ENCODE measurements around the gene MED23. TPM values are rescaled to one million over a fixed set of nuclear protein-coding genes. Genes with fewer than 3 reads are reported as not detected.

Gene MED23
- total RNA-seq, 1 donor from 2014 or later, result 38.8 TPM

DNA sequence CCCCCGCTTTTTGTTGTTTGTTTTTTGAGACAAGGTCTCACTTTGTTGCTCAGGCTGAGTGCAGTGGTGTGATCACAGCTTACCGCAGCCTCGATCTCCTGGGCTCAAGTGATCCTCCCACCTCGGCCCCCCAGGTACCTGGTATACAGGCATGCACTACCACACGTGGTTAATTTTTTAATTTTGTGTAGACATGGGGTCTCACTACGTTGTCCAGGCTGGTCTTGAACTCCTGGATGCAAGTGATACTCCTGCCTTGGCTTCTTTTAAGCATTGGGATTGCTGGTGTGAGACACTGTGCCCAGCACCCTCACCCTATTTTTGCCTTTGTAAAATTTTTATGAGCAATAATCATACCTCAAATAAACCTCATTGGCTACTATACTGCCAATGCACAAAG, 14.5 kb upstream of the MED23 start:
- intact Hi-C loops (cut with micrococcal nuclease), result no loop called here

DNA sequence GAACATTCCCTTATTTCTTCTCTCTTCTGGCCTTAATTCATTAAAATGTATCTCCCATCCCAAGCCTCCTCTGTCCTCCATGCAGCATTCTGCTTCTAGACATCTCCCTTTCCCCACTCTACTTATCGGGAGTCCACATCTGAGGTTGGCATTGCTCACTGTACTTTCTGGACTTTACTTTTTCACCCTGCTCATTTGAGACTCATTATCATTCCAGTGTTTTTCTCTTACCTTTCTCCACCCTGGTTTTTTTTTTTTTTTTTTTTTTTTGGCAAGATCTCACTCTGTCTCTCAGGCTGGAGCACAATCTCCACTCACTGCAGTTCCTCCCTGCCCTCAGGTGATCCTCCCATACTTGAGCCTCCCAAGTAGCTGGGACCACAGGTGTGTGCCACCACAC, 13.5 kb upstream of the MED23 start:
- intact Hi-C loops (cut with micrococcal nuclease), result no loop called here

DNA sequence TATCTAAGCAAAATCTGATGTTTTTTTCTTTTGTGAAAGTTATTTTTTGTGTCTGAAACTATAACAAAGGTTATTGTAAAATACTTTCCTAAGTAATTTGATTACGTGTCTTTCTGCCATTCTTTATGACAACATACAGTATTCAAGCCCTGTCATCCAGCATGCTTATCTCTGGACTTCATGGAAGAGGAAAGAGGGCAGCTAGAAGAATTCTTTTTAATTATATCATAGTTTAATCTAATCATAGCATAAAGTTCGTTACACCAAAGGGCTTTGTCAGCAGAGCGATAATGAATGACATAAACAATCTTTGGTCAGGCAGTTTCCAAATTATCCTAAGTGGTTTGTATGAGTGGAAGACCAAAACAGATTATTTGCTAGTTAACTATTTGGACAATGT, 12.5 kb upstream of the MED23 start:
- intact Hi-C loops (cut with micrococcal nuclease), result no loop called here

DNA sequence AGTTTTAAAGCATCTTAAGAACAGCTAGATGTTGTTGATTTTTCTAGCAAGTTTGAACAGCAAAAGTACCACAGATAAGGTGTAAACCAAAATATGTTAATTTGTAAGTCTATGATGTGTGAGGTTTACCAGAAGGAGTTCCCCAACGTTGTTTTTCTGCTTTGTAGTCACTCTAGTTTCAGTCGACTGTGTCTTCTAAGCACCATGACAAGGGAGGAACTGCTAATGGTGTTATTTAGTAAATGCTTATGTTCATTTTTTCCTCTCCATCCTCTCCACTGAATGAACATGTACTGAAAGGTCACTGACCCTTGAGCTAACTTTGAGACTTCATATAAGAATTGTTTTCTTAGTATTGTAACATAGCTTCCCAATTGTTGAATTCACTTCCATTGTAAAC, 12.1 kb upstream of the MED23 start:
- intact Hi-C loops (cut with micrococcal nuclease), result no loop called here

DNA sequence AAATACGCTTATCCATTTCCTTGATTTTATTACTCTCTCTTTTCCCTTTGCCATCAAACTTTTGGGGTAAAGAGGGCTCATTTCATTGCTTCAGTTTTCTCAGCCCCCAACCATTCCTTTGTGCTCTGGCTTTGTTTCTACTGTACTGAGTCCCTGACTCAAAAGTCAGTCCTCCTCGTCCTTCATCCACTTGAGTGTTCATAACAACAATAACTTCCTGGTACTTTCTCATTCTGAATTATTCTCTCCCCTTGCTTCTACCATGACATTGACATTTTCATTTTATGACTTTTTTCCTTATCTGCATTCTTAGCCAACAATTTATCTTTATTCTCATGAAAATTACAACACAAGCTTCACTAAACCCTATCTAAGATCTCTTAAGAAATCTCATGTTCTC, 10.0 kb upstream of the MED23 start:
- intact Hi-C loops (cut with micrococcal nuclease), result no loop called here

DNA sequence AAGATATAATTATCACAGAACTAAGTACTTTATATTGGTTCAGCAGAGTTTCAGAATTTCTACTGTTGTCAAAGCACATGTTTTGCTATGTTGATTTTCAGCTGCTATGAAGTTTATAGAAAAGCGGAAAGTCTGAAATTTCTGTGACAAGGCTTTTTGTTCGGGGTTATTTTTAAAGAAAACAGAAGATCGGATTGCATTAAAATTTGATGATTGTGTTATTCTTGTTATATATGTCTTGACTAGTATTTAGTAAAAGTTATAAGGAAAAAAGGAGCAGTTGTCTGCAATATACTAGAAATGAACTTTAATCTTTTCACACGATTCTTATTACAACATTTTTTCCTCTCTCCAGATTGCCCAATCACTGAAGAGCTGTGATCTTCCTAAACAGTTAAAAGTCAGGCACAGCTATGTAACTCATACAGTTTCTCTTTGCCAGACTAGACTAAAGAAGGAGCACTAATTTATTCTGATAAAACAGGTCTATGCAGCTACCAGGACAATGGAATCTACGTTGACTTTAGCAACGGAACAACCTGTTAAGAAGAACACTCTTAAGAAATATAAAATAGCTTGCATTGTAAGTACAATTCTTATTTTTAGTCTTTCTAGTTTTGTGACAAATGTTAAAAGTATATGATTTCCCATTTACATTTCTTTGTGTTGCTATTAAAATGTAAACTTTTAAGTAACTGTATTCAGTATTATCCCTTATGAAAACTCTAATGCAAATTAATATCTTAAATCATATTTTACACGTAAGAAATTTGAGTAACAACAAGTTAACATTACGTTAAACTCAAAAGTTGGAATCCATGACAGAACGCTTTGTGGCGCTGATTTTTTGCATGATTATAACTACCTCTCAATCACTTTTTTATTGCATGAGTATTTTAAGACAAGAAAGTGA, 9.1 kb upstream of the MED23 start, which contains the start of gene ENPP3:
TSS of gene ENPP3 (plus strand) at position 423 of the 913 bp plus-strand sequence. CDS start at position 506, 83 bp downstream.
- intact Hi-C loops (cut with micrococcal nuclease), result no loop called here

DNA sequence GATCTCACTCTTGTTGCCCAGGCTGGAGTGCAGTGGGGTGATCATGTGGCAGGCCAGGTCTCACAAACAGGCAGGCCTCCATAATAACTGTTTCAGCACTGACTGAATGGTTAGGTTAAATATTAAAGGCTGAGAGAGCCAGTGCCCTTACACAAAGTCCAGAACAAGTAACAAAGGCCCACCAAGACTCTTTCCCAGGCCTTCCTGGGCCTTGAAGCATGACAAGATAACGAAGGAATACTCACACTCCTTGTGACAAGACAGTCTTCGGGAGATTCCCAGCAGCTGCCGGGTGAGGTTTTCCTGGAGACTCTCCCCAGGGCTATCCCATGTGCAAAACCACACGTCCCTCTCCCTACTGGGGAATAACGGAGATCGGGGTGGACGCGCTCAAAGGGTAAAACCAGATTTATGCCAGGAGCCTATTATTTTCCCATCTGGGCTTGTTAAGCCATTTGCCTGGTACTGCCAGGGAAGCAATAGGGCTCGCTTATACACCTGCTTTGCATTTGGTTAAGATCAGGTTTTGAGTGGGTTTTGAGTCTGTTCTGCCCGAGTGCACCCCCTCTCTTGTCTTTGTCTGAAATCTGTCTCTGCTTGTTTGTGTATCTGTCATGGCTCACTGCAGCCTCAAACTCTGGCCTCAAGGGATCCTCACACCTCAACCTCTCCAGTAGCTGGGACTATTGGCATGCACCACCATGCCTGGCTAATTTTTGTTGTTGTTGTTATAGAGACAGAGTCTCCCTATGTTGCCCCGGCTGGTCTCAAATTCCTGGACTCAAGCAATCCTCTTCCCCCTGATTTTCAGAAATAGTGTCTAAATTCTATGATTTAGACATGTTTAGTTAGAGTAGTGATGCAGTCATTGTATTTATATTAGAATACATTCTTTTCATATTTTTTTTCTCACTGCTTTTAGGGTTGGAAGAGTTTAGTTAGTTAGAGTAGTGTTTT, 7.6 kb upstream of the MED23 start:
- intact Hi-C loops (cut with micrococcal nuclease), result no loop called here

DNA sequence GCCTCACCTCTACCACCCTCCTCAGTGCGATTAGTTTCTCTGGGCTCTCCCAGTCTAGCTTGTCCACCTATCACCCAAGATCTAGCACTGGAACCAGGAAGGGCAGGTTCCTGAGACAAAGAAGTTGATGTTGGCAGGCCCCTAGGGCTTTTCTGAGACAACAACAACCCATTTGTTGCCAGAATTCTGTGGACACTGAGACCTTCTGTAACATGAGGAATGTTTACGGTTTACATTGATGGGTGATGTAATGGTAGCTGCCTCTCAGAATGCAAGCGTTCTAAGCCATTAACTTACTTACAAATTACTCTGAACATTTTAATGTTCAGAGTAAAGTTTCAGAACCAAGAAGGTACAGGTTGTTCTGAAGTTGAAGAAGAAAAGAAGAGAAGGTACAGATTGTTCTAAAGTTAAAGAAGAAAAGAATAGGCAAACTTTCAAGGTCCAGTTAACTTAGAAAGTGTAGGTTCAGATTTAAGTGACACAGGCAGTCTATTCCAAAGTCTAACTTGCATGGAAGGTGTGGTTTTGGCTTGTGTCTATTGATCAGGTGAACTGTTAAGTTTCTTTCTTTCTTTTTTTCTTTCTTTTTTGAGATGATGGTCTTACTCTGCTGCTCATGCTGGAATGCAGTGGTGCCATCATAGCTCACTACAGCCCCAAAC, 3.7 kb upstream of the MED23 start:
- intact Hi-C loops (cut with micrococcal nuclease), result no loop called here

DNA sequence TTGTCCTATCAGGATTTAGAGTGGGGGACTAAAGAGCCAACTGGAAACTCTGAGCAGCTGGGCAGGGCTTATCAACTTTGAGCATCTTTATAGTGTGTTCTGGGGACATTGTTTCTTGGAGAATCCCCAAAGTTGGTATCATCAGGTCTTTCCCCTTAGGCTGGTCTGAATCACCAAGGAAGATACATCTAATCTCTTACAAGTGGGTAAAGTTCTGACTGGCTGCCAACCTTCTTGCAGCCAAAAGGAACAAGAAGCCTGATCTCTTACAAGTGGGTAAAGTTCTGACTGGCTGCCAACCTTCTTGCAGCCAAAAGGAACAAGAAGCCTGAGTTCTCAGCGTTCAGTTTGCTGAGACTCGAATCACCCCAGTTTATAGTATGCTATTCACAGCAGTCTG, 1.6 kb upstream of the MED23 start:
- intact Hi-C loops (cut with micrococcal nuclease), result loop anchor here (2.0 to 10.0 kb wide), 5 partner anchors 175 to 883 kb away; partner anchors contain the start of genes AKAP7, ENPP1, EPB41L2 and STX7

DNA sequence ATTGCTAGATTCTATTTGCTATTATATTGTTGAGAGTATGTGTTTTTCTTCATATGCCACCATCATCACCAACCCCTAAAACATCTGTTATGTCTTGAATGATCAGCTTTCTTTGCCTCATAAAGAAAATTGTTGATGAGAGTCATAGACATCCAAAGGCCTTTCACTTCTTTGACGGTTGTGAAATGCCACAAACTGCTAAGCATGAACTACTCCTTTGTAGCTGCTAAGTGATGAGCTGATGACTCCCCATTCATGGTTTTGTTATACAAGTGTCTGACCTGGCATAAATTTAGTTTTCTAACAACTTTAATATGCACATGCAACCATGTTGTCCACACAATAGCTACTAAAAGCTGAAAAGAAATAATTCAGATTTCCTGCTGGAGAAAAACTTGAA, 684 bp upstream of the MED23 start:
- intact Hi-C loops (cut with micrococcal nuclease), result loop anchor here (1.0 to 10.0 kb wide), 8 partner anchors 55 to 1186 kb away; partner anchors contain the start of genes AKAP7, ENPP1, EPB41L2 and RPS12

DNA sequence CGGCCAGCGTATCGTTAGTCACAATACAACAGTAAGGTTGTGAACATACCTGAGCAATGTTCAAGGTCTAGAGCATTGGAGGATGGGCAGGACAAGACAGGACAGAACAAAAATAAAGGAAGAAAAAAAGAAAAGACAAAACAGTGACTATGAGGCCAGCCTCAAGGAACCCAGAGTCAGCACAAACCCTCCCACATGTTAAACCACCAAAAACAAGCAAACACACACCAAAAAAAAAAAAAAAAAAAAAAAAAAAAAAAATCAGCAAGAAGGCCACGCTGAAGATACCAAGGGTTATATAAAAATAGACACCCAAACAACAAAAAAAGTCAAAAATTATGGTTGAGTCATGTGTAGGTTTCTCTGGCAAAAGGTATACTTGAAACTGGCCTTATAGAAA, 12.8 kb downstream of the MED23 start:
- intact Hi-C loops (cut with micrococcal nuclease), result no loop called here

DNA sequence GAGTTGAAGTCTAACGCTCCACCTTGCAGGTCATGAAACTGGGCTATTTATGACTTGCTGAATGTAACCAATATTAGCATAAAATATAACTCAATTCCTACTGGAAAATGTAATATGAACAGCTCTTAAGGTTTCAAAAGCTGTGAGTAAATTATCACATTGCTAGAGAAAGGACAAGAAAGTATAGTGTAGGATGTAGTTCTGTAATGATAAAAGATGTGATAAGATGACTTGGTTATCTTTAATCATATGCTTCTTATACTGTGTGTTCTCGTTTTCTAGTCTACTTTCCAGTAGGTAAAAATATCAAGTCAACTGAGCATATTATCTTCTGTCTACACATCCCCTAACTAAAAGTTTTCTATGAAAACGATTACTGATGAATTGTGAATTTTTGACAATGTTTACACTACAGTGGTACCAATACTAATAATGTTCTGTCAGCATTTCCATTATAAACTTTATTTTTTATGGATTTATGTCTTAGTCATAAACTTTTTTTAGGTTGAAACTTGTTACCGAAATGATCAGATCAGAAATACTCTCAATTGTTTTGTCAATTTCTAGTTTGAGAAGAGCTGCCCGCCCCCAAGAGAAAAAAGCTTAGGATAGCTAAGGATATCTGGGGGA, 14.6 kb downstream of the MED23 start:
- intact Hi-C loops (cut with micrococcal nuclease), result no loop called here

DNA sequence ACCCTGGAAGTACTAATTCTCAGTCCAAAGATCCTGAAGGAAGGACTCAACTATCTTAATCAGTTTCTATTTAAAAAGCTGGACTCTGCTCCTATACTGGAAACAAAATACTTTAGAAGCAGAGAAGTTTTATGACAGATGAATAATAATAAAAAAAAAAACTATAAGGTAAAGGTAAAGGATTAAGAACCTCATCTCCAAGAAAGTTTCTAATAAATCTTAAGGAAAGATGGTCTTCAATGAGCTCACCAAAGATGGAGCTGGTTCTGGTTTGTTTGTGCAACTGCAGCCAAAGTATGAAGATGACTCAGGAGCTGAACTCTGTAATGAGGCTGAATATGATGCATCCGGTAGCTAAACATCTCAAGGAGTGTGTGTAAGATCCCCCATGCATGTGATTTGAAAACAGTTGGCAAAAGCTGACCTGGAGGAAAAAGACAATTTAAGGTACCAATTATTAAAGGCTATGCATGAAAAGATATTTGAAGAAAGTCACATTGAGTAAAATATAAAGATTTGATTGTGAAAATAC, 25.2 kb downstream of the MED23 start:
- intact Hi-C loops (cut with micrococcal nuclease), result no loop called here

DNA sequence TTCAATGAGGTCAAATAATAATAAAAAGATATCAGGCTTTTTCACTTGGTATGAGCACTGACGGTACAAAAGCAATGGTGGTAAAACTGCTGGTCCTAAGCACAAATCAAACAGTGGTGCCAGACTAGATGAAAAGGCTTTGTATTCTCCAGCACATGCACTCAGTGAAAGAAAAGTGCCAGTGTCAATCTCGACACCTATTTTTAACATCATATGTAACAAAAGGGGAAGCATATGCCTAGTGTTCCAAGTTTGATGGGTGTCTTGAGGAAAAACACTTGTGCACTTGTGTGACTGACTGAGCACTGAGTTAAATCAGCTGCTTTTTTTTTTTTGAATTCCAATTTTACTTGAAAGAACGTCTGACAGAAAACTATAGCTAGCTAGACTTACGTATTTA, 27.3 kb downstream of the MED23 start:
- intact Hi-C loops (cut with micrococcal nuclease), result no loop called here

DNA sequence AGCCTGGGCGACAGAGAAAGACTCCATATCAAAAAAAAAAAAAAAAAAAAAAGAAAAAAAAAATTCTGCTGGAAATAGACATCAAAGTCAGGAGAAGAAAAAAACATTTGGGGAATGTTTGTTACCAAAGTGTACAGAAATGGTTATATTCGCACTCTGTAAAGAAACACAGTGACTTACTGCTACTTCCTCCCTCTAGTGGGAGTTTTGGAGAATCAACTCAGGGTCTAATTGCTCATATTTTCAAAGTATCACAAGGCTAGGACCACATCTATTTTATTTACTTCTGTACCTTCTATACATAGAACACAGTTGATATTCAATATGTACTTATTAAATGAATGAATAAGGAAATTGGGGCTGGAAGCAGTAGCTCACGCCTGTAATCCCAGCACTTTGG, 30.6 kb downstream of the MED23 start:
- intact Hi-C loops (cut with micrococcal nuclease), result loop anchor here (2.0 to 5.0 kb wide), 3 partner anchors 79 to 710 kb away; no protein-coding TSS in a partner anchor

DNA sequence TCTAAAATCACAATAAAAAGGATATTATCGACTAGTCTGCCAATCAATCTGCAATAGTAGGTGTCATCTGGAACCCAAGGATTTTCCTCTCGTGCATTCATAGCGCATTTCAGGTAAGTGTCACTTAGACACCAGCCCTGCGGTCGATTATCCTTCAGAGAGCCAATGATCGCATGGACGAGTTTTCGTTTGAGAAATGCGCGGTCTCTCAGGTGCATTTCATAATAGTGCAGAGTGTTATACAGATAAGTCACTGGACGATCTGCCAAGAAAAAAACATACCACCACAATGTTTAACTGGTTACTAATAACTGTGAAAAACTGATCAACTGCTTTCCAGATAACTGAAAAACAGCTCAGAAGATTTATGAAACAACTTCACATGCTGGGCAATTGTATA, 34.0 kb downstream of the MED23 start:
- intact Hi-C loops (cut with micrococcal nuclease), result no loop called here

DNA sequence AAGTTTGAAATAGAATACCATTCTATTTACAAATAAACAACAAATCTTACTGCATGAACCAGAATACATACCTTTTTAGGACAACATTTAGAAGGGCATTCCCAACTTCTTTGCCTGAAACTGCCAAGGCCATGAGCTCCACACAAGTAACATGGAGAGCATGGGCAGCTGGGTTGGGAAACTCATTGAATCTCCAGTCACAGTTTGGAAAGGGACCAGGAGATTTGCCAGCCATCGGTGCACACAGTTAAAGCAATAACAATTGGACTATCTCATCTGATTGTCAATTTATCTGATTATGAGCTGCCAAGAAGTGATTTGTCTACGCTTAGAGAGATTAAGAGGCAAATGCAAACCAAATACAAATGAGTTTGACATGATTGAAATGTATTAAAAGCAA, 35.1 kb downstream of the MED23 start:
- intact Hi-C loops (cut with micrococcal nuclease), result no loop called here

DNA sequence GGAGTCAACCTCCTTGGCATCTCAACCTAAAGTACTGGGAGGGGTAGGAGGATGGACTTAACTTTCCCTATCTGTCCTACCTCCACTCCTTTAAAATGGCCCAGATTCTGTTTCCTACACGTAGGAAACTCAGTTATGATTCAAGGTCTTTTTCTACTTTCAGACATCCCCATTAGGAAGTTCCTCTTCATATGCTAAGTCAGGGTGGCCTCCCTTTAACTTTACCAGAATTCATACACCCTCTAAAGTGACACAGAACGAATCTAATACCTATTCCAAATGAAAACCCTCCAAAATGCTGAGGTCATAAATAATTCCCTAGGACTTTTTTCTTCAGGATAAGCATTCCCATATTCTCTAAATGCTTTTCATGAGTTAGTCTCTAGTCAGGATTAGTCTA, 39.4 kb downstream of the MED23 start:
- intact Hi-C loops (cut with micrococcal nuclease), result no loop called here

DNA sequence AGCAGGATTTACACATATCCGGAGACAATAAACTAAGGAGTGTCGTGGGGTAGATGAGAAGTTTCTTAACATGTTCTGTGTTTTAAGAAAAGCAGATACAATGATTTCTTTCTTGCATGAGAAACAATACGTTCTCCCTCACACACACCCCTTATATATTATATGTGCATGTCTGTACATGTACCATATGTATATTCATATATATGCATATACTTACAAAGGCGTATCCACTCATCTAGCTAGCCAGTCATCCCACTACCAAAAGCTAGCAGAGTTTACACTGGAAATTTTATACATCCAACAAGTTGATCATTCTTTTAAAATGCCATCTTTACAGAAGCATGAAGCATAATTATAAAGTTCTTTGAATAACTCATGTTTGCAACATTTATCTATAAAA, 40.1 kb downstream of the MED23 start:
- intact Hi-C loops (cut with micrococcal nuclease), result no loop called here

DNA sequence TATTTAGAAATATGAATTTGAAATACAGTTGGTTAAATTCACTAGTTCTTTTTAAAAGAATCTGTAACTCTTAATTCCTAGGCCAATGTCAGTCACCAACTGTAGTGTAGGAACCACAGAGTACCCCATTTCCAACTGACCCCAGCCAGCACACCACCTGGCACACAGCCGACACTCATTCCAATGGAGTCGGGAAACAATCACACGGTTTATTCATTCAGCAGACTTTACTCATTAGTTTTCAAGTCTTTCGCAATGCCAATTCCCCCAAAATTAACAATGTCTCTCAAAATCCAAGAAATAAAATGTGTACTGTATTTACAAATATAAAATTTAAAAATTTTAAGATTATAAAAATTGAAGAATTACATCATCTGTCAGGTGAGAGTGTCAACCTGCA, 41.5 kb downstream of the MED23 start:
- intact Hi-C loops (cut with micrococcal nuclease), result no loop called here

DNA sequence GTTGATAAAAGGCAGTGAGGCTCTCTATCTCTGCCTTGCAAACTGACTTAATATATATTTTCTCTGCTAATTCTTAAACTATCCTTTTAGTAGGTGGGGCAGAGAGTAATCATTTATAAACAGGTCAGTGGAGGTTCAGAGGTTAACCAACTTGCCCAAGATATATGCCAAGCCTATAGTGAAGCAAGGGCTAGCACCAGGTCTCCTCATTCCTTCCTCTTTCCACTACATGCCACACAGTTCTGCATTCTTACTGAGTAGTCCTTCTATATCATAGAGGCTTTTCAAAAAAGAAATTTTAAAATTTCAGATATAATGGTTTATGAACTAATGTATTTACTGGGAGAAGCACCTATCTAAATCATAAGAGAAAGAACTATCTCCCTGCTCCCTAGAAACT, 46.5 kb downstream of the MED23 start:
- intact Hi-C loops (cut with micrococcal nuclease), result no loop called here
